HG02571 (cell line): ENCODE results near the gene CD3D.
"Not testable (repeated sequence)": the region's sequence is repeated elsewhere in the genome, so short reads cannot be mapped to it uniquely, and the experiment has no call there.

Experiments used
- ATAC-seq: cut with Tn5 transposase; IDR thresholded peaks from one replicate; pipeline ENCODE4 v1.9.1; 2021; ENCODE audit warnings: mild to moderate bottlenecking, moderate library complexity; ENCODE audit not compliant: unreplicated experiment

The CD3D gene

DNA sequence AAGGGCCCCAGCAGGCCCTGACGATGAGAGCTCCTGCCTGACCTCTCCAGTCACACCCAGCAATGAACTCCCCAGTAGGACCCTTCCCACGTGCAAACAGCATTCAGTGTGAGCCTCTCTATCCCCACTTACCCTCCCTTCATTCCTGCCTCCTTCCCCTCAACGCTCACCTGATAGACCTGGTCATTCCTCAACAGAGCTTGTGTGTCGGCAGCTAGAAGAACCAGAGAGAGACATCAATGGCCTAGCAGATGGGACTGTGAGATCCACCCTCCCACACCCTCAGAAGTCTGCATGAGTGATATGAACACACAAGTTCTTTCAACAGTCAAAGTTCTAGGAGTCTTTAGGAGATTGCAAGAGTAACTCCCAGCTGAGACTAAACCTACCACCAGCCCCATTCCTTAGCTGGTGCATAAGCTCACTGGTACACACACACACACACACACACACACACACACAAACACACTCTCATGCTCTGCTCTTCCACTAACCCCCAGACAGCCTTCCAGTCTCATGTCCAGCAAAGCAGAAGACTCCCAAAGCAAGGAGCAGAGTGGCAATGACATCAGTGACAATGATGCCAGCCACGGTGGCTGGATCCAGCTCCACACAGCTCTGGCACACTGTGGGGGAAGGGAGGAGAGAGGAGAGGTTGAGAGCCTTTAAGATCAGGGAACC, 3.1 kb downstream of the CD3D start:
- ATAC-seq = no peak

DNA sequence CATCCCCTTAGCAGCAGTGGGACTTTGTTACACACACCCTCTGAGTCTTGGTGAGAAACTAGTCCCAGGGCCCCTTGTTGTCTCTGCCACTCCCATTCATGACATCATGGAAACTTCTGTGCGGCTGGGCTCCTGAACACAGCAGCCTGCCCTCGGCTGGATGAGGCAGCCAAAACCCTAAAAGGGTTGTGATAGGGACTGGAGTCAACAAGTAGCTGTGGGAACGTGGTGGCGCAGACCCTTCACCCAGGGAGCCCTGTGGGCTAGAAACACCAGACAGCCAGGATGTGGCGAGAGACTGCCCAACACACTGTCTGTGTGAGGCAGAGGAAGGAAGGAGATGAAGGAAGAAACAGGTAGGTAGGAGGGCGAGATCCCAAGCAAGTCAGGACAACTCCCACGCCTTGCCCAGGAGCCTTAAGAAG, 3.9 kb downstream of the CD3D start:
- ATAC-seq = no peak

DNA sequence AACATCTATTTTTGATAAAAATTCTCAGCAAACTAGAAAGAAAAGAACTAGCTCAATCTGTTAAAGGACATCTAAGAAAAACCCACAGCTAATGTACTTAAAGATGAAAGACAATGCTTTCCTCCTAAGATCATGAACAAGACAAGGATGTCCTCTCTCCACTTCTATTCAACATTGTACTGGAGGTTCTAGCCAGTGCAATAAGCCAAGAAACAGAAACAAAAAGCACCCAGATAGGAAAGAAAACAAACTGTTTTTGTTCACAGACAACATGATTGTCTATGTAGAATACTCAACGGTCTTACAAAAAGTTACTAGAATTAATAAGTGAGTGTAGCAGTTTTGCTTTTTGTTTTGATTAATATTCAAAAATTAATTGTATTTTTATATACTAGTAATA, 7.8 kb downstream of the CD3D start:
- no peak for ATAC-seq

DNA sequence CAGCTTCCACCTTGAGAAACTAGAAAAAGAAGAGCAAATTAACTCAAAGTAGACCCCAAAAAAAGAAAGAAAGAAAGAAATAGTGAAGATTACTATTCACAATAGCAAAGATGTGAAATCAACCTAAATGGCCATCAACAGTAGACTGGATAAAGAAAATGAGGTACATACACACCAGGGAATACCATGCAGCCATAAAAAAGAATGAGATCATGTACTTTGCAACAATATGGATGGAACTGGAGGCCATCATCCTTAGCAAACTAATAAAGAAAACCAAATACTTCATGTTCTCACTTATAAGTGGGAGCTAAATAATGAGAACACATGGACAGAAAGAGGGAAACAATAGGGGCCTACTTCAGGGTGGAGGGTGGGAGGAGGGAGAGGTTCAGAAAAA, 13.8 kb downstream of the CD3D start:
- ATAC-seq = no peak

DNA sequence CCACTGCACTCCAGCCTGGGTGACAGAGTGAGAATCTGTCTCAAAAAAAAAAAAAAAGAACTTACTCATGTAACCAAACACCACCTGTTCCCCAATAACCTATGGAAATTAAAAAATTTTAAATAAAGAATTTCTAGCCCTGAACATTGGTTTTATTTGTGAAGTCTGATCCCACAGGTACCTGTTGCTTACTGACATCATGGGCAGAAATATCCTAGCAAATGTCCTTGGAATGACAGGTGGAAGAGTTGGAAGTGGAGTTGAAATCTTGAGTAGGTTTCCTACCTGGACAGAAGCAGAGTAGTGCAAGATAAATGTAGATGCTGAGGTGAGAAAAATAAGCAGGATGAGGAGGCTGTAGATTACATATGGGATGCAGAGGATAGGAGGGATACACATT, 17.2 kb downstream of the CD3D start:
- no peak for ATAC-seq

DNA sequence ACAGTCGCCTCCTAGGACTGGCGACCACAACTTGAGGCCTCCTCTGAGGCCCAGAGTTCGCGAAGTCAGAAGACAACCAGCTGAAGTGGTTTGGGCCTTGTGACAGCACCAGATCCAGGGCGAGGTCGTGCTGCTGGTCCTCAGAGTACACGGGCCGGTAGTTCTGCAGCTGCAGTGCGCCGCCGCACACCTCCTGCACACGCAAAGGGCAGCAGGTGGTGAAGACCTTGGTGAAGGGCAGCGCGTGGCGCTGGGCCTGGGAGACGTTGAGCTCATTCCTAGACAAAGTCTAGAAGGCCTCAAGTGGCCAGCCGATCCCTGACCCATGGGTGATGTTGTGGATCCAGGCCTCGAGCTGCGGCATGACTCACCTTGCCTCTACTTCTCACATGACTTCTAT, 19.8 kb downstream of the CD3D start:
- no peak for ATAC-seq

DNA sequence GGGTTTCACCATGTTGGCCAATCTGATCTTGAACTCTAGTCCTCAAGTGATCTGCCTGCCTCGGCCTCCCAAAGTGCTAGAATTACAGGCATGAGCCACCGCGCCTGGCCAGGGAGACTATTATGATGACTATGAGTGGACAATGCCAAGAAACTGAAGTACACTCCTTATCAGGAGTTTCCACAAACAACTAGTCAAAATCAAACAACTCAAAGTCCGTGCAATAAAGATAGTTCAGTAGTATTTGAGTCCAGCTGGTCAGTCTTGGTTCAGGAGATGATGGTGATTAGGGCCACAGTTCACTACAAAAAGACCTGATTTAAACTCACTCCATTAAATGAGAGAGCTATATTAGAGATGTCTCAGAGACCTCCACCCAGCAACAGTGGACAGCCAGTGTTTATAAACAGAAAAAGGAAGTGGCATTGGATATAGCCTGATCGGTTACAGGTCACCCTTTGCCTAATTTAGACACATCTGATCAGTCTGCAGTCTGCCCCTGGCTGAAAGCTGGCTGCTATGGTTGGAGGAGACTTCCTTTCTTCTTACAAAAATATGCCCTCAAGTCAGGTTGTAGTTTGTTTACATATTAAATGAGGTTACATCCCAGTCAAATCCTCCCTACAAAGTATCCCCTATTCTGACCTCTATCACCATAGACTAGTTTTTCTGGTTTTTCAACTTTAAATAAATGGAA, 21.0 kb downstream of the CD3D start:
- ATAC-seq = no peak

DNA sequence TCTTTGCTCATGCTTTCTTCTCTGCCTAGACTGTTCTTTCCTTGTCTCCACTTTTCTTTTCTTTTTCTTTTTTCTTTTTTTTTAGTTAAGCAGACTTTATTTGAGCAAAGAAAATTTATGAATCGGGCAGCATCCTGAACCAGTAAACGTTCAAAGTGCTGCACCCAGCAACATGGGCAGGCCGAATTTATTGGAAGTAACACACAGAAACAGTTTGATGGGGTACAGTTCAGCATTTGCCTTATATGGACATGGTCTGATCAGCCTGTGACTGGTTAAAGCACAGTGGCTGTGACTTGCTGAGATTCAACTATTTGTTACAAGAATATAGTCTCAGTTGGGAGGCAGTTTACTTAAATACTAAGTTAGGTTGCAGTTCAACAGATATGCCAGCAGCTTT, 22.0 kb downstream of the CD3D start:
- ATAC-seq = no peak

DNA sequence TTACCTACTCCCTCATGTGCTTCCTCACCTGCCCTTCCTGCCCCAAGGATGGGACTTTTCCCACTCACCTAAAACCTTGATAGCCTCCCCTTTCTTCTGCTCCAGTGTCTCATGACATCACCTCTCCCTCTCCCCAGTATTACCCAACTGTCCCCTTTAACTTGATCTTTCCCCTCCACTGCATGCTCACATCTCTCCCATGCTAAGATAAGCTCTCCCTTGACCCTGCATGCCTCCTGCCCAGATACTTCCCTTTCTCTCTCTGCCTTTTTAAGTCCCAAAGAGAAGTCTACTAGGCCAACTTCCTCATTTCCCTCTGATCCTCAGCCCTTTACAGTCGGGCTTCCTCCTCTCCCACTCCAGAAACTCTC, 23.2 kb downstream of the CD3D start:
- no peak for ATAC-seq

DNA sequence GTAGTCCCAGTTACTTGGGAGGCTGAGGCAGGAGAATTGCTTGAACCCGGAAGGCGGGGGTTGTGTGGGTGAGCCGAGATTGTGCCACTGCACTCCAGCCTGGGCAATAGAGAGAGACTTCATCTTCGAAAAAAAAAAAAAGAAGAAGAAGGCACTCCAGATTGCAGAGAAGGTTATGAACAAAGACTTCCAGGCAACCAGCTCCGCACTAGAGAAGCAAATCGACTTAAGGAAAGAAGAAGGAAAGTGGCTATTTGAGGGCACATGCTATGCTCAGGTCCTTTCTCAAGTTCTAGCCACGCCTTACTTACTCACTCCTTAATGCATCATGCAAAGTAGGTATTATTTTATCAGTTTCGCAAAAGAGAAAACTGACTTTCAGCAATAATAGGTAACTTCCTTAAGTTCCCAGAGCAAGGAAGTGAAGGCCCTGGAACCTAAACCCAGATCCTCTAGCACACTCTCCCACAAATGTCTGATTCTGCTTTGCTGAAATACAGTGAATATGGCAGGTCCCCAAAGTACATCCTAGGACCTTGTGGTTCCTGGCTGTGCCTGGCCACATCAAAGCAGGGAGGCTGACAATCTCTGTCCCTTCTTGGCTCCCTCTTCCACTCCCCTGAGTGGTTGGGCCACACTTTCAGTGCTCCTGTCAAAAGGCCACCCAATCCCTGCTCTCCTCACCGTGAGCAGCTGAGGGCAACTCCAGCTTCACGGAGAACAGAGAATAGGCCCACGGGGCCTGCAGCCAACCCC, 23.7 kb downstream of the CD3D start:
- no peak for ATAC-seq

DNA sequence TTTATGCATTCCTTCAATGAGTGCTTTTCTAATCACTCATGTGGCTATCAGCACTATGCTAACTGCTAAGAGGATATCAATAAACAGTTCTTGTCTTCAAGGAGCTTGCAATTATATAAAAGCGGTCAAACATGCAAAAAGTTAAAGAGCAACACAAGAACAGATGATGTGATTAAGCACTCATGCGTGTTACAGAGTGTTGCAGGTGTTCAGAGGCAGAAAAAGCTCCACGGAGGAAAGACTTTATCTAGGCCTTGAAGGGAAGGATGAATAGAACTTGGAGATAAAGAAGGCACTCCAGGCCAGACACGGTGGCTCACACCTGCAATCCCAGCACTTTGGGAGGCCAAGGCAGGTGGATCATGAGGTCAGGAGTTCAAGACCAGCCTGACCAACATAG, 24.4 kb downstream of the CD3D start:
- no peak for ATAC-seq

DNA sequence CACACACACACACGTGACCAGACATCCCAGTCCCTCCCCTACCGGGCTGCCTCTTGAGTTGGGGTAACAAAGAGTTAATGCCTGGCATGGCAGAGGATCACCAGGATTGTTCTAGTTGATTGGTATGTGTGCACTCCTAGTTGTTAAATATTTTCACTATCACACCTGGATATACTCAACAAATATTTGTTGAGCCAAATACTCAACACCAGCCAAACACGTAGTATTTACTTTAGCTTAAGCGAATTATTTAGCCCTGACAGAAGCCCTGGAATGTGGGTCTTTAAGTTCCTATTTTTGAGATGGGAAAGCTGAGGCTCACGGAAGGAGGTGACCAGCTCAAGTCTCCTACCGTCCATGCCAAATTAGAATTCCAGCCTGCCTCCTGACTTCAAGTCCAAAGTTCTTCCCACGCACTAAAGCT, 27.5 kb downstream of the CD3D start:
- ATAC-seq = no peak

DNA sequence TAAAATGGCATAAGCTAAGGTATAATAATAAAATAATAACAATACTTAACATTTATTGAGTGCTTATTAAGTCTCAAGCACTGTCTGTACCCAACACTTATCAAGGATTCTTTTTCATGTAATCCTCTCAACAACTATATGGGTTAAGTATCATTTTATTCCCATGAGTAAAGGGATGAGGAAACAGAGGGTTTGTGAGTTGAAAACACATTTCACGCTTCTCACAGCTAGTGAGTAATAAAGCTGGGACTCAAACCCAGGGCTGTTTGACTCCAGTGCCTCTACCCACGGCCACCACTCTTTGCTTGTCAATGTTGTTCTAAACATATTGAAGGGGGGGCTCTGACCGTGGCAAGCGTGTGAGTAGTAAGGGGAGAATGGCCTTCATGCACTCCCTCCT, 29.3 kb downstream of the CD3D start:
- no peak for ATAC-seq

DNA sequence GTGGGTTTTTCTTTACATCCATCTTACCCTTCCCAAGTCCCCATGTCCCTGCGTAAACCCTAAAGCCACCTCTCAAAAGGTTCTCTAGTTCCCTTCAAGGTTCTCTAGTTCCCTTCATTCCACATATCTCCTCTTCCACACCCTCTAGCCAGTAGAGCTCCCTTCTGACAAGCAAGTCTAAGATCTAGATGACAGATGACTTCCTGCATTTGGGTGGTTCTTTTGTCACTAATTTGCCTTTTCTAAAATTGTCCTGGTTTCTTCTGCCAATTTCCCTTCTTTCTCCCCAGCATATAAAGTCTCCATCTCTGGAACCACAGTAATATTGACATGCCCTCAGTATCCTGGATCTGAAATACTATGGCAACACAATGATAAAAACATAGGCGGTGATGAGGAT, 30.2 kb downstream of the CD3D start:
- ATAC-seq = no peak

DNA sequence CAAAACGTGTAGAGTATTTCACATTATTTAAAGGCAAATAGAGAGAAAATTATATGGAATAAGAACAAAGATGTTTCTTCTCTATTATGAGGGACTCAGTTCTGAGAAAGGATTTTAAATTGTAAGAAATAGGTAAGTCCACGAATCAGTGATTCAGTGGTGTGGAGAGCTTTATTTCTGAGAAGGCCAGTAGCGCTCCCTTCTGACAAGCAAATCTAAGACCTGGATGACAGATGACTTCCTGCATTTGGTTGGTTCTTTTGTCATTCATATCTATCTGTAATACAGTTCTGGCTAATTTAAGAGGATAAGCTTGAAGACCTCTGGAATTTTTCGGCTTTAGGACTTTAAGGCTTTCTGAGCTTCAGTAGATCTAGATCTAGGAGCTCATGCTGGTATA, 31.0 kb downstream of the CD3D start:
- no peak for ATAC-seq

DNA sequence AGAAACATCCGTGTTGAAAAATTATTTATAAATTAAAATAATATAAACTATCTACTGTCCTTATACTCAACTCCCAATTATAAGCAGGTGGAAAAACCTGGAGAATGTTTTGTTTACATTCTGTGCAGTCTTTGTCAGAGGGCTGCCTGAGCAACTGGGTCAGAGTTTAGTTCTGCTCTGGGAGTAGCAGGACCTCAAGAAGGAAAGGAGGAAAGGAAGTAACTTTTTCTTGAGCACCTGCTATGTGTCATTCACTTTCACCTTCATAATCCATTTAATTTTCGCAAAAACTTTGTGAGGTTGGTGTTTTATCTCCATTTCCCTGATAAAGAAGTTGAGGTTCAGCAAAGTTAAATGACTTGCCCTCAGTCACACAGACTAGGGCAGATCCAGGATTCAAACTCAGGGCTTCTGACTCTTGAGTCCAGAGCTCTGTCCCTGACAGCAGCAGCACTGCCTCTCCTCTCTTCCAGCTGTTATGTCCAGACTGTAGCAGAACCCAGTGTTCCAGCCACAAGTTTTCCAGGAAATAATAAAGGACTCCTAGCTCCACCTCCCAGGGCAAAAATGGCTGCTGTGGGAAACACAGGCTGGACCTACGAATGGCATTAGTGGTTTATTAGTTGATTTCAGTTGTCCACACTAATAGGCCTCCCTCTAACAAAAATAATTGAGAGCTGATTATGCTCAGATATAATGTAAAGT, 31.6 kb downstream of the CD3D start:
- no peak for ATAC-seq

DNA sequence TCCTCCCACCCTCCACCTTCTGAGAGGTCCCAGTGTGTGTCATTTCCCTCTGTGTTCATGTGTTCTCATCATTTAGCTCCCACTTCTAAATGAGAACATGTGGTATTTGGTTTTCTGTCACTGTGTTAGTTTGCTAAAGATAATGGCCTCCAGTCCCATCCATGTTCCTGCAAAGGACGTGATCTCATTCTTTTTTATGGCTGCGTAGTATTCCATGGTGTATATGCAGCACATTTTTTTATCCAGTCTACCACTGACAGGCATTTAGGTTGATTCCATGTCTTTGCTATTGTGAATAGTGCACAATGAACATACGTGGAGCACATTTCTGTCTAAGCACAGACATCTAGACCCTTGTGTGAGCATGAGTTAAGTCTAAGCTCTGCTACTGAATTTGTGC, 32.2 kb downstream of the CD3D start:
- ATAC-seq = no peak

DNA sequence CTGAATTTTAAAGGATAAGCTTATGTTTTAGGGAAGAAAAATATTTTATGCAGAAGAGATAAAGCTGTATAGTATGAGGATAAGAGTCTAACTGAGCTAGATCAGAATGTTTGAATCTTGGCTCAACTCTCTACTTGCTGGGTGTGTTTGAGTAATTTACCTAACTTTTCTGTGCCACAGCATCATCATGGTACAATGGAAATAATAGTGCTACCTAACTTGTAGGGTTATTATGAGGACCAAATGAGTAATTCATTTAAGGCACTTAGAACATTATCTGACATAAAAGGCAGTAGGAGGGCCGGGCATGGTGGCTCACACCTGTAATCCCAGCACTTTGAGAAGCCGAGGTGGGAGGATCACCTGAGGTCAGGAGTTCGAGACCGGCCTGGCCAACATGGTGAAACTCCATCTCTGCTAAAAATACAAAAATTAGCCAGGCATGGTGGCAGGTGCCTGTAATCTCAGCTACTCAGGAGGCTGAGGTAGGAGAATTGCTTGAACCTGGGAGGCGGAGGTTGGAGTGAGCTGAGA, 33.4 kb downstream of the CD3D start:
- not testable (repeated sequence) for ATAC-seq

DNA sequence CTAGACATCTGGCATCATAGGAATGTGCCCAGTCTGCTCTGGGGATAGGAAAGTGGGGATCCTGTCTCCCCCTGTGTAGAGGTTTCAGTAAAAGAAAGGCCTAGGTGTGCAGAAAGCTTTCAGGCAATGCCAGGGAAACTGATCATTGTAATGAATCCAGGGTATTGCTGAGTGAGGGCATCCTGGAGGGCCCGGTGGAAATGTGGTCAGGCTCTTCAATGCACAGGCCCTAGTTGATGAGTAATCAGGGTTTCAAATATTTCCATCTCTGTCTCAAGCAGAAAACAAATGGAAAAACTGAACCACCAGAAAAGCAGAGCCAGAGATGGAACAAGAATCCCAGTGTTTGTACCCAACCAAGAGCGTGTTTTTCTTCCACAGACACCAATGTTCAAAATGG, 35.9 kb downstream of the CD3D start:
- ATAC-seq = no peak

DNA sequence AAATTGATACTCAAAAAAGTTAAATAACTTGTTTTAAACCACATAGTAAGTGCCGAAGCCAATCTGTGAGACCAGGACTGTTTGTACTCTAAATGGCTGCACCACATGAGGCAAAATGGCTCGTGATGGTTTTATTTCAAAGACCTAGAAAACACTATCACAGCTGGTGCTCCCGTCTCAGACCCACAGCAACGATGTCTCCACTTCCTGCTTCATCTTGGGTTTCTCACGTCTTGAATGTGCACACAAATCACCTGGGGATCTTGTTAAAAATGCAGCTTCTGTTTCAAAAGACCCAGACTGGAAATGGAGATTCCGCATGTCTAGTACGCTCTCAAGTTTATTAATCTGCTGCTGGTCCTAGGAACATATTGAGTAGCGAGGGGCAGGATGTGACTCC, 36.8 kb downstream of the CD3D start:
- no peak for ATAC-seq

DNA sequence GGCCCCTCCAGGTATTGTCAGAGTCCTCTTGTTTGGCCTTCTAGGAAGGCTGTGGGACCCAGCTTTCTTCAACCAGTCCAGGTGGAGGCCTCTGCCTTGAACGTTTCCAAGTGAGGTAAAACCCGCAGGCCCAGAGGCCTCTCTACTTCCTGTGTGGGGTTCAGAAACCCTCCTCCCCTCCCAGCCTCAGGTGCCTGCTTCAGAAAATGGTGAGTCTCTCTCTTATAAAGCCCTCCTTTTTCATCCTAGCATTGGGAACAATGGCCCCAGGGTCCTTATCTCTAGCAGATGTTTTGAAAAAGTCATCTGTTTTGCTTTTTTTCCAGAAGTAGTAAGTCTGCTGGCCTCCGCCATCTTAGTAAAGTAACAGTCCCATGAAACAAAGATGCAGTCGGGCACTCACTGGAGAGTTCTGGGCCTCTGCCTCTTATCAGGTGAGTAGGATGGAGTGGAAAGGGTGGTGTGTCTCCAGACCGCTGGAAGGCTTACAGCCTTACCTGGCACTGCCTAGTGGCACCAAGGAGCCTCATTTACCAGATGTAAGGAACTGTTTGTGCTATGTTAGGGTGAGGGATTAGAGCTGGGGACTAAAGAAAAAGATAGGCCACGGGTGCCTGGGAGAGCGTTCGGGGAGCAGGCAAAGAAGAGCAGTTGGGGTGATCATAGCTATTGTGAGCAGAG, 37.8 kb downstream of the CD3D start, which contains the start of gene CD3E:
TSS of gene CD3E (plus strand) at position 163 of the 681 bp plus-strand sequence. CDS start at position 386, 223 bp downstream.
- no peak for ATAC-seq
